IPS-15b (cell line): ENCODE data around the gene GPSM1.

Experiments used
- H3K27me3 ChIP-seq: one replicate; pipeline ENCODE4 v1.6.1; 2013; ENCODE audit warnings: low read length; ENCODE audit not compliant: control insufficient read depth, insufficient read depth
- H3K36me3 ChIP-seq: one replicate; pipeline ENCODE4 v1.6.1; 2013; ENCODE audit warnings: low read length; ENCODE audit not compliant: control insufficient read depth, insufficient read depth
- H3K4me1 ChIP-seq: one replicate; pipeline ENCODE4 v1.6.1; 2013; ENCODE audit warnings: mild to moderate bottlenecking, low read length; ENCODE audit not compliant: control insufficient read depth, insufficient read depth
- H3K4me3 ChIP-seq: one replicate; pipeline ENCODE4 v1.5.1; 2013; ENCODE audit warnings: low read depth, low read length
- H3K9ac ChIP-seq: one replicate; pipeline ENCODE4 v1.6.1; 2013; ENCODE audit warnings: low read depth, mild to moderate bottlenecking, low read length
- H3K9me3 ChIP-seq: one replicate; pipeline ENCODE4 v1.6.1; 2013; ENCODE audit warnings: mild to moderate bottlenecking, low read length; ENCODE audit not compliant: control insufficient read depth, insufficient read depth

The GPSM1 gene

DNA sequence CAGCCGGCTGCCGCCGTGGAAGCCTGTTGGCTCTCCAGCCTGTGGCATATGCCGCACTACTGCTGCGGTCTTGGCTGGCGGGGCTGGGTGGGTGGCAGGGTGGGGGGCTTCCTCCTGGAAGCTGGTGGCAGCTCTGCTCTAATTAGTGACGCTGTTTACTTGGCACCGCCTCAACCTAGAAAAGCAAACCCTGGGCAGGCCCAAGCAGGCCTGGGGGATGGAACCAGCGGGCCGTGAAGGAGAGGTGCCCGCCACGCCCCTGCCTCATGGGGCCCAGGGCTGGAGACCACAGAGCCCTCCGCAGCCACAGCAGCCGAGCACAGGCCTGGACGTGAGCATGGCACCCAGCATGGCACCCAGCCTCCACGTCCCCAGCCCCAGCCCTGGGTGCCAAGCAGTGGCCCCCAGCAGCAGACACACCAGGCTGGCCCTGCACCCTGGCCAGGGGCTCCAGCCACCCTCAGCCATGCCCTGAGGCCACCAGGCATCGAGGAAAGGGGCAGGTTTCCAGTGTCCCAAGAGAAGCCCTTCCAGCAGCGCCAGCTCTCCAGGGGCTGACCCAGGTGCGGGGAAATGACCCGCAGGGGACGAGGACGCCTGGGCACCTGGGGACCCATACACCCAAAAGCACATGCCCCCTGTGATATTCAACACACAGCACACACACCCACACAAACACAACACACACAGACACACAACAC is 18.1 kb upstream of the GPSM1 start:
- H3K4me3 ChIP-seq: no peak overlapping the region
- H3K27me3 ChIP-seq: no peaks in the 10 kb centered on the region
- H3K4me1 ChIP-seq: no peaks in the 10 kb centered on the region
- H3K9ac ChIP-seq: no peak overlapping the region
- H3K9me3 ChIP-seq: no peaks in the 10 kb centered on the region
- no peaks in the 10 kb centered on the region for H3K36me3 ChIP-seq

DNA sequence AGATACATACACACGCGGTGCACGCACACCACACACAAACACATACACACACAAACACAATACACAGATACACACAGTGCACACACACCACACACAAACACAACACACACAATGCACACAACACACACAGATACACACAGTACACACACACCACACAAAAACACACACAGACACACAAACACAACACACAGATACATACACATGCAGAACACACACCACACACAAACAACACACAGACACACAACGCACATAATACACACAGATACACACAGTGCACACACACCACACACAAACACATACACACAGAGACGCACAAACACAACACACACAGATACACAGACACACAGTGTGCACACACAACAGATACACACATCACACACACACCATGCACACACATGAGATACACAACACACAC is 17.5 kb upstream of the GPSM1 start:
- Histone ChIP-seq H3K4me3 (no peak overlapping the region), H3K9me3 (peaks cover under 1% of the 10 kb centered on the region), H3K9ac (no peak overlapping the region), H3K4me1 (no peaks in the 10 kb centered on the region), H3K27me3 (no peaks in the 10 kb centered on the region), H3K36me3 (no peaks in the 10 kb centered on the region)

DNA sequence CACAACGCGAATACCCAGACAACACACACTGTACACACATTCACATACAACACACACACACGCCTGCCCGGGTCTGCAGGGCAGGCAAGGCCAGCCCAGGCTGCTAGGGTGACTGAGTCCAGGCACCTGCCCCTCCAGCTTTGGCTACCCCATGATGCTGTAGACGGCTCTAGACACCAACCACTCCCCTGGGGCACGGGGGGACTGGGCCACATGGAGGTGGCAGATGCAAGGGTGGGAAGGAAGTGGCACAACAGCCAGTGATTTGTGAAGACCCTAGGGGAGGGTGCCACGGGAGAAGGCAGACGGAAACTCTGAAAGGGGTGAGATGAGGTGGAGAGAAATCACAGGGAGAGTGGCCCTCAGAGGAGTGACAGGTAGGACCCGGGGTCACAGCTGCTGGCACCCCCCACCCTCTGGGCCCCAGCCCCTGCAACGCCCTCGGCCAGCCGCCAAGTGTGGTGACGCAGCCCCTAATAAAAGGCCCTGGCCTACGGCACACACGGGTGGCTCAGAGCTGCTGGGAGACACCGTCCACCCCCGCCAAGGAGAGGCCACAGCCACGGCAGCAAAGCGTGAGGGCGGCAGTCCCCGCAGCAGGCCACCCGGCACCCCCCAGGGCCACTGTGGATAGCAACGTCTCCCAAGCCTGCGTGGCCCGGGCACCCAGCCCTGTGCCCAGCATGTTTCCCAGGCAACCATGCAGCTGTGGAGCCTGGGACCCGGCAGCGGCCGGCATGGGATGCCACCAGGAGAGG is 16.9 kb upstream of the GPSM1 start:
- H3K36me3 ChIP-seq: no peaks in the 10 kb centered on the region
- peaks cover 4% of the 10 kb centered on the region for H3K9me3 ChIP-seq
- H3K4me3 ChIP-seq: no peak overlapping the region
- H3K27me3 ChIP-seq: no peaks in the 10 kb centered on the region
- H3K4me1 ChIP-seq: no peaks in the 10 kb centered on the region
- H3K9ac ChIP-seq: no peak overlapping the region

DNA sequence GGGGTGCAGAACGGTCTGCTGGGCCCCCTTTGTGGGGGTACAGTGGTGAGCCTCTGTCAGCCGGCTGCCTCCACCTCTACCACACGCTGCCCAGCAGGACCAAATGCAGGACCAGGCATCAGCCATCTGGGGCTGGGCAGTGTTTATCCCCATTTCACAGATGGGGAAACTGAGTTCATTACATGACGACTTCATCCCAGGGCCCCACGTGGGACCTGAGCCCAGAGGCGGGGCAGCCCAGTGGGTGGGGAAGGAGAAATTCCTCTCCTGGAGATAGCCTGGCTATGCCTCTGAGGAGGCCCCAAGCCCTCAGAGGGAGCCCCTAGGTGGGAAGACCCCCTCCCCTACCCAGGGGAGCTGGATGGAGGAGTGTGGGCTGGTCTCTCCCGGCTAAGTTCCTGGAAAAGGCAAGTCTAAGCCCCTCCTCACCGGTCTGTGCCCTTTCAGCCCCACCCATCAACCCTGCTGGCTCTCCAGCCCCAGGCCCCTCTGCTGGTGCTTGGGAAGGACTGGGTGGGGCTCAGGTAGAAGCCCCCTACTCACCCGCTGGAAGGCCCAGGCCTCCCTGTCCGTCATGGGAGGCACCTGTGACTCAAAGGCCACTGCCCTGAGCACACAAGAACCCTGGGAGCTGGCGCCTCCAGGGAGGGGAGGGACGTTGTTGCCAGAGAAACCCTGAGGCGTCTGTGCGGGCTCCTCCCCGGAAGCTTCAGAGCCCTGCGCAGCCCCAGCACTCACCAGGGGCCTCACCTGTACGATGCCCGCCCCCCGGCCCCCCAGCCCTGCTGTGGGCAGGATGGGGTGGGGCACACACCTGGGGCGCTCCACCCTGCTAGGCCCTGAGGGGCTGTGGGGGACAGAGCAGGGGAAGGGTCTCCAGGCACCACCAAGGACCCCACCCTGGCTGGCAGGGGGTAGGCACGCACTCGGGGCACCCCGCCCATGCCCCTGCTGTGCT is 16.0 kb upstream of the GPSM1 start:
- H3K4me3 ChIP-seq: no peak overlapping the region
- no peaks in the 10 kb centered on the region for H3K27me3 ChIP-seq
- H3K9ac ChIP-seq: no peak overlapping the region

DNA sequence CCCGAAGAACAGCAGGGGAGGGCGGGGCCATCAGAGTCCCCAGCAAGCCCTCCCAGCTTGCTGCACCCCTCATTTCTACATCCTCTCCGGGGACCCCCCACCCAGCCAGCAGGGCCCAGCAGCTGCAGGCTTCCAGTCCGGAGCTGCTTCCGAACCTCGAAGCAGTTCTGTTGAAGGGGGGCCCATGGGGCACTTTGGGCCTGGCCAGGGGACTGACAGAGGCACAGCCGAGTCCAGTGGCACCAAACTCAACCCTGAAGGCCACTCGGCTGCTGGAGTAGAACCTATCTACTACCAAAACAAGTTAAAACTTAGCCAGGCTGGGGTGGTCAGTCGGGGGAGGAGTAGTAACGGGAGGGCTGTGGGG is 15.3 kb upstream of the GPSM1 start:
- Histone ChIP-seq H3K4me3 (no peak overlapping the region), H3K36me3 (no peaks in the 10 kb centered on the region), H3K9me3 (peaks cover 7% of the 10 kb centered on the region), H3K4me1 (no peaks in the 10 kb centered on the region), H3K27me3 (no peaks in the 10 kb centered on the region), H3K9ac (no peak overlapping the region)

More for the DNA sequence above, 16.0 kb upstream of the GPSM1 start:
- H3K36me3 ChIP-seq: no peaks in the 10 kb centered on the region
- H3K4me1 ChIP-seq: no peaks in the 10 kb centered on the region
- peaks cover 7% of the 10 kb centered on the region for H3K9me3 ChIP-seq

DNA sequence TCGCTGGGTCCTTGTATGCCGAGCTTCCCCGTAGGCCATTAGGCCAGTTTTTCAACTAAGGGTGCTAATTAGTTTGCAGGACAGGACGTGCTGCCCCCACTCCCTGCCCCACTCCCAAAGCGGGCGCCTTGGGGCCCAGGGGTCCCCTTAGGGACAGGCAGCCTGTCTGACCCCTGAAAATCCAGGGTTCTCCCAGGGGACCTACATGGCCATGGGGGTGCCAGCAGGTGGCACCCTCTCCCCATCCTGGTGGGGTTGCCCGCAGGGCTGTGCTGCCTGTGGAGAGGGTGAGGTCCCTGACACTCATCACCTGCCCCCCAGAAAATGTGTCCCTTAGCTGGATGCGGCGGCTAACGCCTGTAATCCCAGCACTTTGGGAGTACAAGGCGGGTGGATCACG is 14.9 kb upstream of the GPSM1 start:
- Histone ChIP-seq H3K36me3 (no peaks in the 10 kb centered on the region), H3K4me1 (no peaks in the 10 kb centered on the region), H3K4me3 (no peak overlapping the region), H3K9ac (no peak overlapping the region), H3K27me3 (no peaks in the 10 kb centered on the region), H3K9me3 (peaks cover 7% of the 10 kb centered on the region)

DNA sequence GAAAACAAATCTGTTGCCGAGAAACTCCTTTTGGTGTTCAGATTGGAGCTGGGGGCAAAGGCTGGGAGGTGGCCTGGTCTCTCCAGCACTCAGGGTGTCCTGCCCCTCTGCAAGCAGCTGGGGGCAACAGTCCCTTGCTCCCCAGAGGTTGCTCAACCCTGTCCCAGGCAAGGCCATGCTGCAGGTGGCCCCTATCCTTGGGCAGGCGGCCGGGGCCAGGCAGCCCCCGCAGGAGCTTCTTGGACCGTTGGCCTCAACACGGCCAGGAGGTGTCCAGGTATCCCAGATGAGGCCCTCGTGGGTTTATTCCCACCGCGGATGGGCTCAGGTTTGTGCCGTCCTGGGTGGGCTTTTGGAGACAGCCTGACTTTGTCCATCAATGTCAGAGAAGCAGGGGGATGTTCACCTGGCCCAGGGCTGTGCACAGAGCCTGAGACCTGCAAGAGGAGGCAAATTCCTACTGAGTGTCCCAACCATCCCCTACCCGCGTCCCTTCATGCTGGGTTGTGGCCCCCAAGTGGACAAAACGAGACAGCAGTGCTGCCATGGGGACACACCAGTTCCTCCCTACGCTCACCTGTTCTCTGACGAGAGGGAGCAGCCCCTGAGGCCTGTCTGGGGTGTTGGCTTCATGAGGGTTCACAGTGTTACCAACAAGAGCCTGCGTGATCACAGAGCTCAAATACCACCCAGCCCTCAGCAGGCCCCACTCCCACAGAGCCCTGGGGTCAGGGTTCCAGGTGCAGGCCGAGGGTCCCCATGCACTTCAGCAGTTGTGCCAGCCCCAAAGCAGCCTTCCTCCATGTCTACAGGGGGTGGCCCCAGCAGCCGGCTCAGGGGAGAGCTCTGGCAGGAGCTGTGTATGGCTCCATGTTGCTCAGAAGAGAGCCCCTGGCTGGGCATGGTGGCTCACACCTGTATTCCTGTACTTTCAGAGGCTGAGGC is 14.0 kb upstream of the GPSM1 start:
- Histone ChIP-seq H3K36me3 (no peaks in the 10 kb centered on the region), H3K4me3 (no peak overlapping the region), H3K9ac (no peak overlapping the region), H3K4me1 (no peaks in the 10 kb centered on the region), H3K27me3 (no peaks in the 10 kb centered on the region), H3K9me3 (peaks cover 7% of the 10 kb centered on the region)

DNA sequence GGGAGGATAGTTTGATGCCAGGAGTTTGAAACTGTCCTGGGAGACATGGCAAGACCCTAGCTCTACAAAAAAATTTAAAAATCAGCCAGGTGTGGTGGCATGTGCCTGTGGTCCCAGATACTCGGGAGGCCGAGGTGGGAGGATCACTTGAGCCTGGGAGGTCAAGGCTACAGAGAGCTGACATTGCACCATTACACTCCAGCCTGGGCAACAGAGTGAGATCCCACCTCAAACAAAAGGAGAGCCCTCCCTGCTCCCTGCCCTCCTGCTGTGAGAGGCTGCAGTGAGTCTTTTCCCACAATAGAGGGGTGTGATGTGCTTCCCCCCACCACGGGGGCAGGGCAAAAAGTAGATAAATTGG is 13.3 kb upstream of the GPSM1 start:
- H3K4me1 ChIP-seq: no peaks in the 10 kb centered on the region
- no peak overlapping the region for H3K9ac ChIP-seq
- no peak overlapping the region for H3K4me3 ChIP-seq
- peaks cover 7% of the 10 kb centered on the region for H3K9me3 ChIP-seq
- no peaks in the 10 kb centered on the region for H3K27me3 ChIP-seq
- H3K36me3 ChIP-seq: no peaks in the 10 kb centered on the region

DNA sequence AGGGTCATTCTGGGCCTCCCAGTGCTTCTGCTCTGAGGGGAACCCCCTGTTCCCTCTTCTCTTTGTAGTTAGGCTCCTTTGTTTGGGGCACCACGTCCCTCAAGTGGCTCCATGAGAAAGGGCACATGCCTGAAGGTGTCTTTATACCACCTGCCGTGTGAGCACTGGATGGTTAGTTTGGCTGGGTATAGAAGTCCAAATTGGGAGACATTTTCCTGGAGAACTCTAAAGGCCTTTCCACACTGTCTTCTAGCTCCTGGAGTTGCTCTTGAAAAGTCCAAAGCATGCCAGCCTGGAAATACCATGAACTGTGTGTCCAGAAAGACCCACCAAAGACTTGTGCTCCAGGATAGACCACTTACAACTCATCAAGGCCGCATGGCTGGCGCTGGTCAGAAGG is 12.4 kb upstream of the GPSM1 start:
- Histone ChIP-seq H3K36me3 (no peaks in the 10 kb centered on the region), H3K4me1 (no peaks in the 10 kb centered on the region), H3K9ac (no peak overlapping the region), H3K4me3 (no peak overlapping the region), H3K27me3 (no peaks in the 10 kb centered on the region), H3K9me3 (peaks cover 7% of the 10 kb centered on the region)

DNA sequence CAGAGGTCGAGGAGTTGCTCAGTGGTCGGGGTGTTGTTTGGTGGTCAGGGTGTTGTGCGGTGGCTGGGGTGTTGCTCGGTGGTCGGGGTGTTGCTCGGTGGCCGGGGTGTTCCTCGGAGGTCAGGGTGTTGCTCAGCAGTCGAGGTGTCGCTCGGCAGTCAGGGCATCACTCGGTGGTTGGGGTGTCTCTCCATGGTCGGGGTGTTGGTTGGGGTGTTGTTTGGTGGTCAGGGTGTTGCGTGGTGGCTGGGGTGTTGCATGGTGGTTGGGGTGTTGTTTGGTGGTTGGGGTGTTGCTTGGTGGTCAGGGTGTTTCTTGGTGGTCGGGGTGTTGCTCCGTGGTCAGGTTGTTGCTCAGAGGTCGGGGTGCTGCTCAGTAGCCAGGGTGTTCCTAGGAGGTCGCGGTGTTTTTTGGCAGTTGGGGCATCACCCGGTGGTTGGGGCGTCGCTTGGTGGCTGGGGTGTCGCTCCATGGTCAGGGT is 11.0 kb upstream of the GPSM1 start:
- Histone ChIP-seq H3K27me3 (no peaks in the 10 kb centered on the region), H3K4me1 (no peaks in the 10 kb centered on the region), H3K9ac (no peak overlapping the region), H3K36me3 (no peaks in the 10 kb centered on the region), H3K4me3 (no peak overlapping the region), H3K9me3 (peaks cover 7% of the 10 kb centered on the region)
